Measurements from ENCODE around the gene ARHGEF10L.

GRCh38 chr1:17607644-17608581 lies 68.4 kb downstream of the ARHGEF10L start:
- TF ChIP-seq CTCF (conservative IDR thresholded peaks at IDR 0.05; ENCODE audit: low read depth, low read length) (no peak), EZH2 (IDR thresholded peaks at IDR 0.05; ENCODE audit: borderline replicate concordance, low read depth, low read length, poor library complexity, severe bottlenecking) (no peak)
